Heart left ventricle (tissue), 13 donors: ENCODE measurements around the gene TRAPPC12.

ENCODE experiments used
- CTCF ChIP-seq, 12 donors: fragments of 200-600 bp; sonication (generic) in 4 of 12; IDR thresholded peaks; one replicate each; pipeline versions ENCODE4 v1.5.0 to v1.8.0; 2018 to 2022; ENCODE audit warnings: antibody characterized with exemption in 12 of 12, mild to moderate bottlenecking in 5 of 12
- POLR2A ChIP-seq, 2 donors: fragments of 450-650 bp; IDR thresholded peaks; one replicate each; pipeline ENCODE4 v1.6.1; 2017; ENCODE audit warnings: antibody characterized with exemption in 2 of 2, mild to moderate bottlenecking in 2 of 2, moderate library complexity in 2 of 2
- donor health status: ischemic (EF 13 %, LVEDD 7.1; RV severe dilation, severe dysfunction).
- donor health status: DM: no; HTN: yes; CAD: no.
- donor health status: DM: no; HTN: no; CAD: no.
- donor health status: ischemic (EF 25% LVEDD 6.9; RV normal size, moderate dysfunction).
- donor health status: ischemic (EF 25% LVEDD 5.7; RV mildly dilated, moderate dysfunction).
- donor health status: ischemic (EF 35%, LVEDD 5.7; RV mildly dilated, moderate dysfunction).
- donor health status: nonischemic (EF 11% LVEDD 7.7; RV severe dilation, severe dysfunction).
- donor health status: DM: yes; HTN: yes; CAD: no.
- donor health status: PGD.
- donor health status: ischemic (EF 29% LVEDD 5.4; RV normal size, mild dysfunction).
- donor health status: nonischemic (EF 23%, LVEDD 6.1; RV moderate dilation, normal function).

DNA sequence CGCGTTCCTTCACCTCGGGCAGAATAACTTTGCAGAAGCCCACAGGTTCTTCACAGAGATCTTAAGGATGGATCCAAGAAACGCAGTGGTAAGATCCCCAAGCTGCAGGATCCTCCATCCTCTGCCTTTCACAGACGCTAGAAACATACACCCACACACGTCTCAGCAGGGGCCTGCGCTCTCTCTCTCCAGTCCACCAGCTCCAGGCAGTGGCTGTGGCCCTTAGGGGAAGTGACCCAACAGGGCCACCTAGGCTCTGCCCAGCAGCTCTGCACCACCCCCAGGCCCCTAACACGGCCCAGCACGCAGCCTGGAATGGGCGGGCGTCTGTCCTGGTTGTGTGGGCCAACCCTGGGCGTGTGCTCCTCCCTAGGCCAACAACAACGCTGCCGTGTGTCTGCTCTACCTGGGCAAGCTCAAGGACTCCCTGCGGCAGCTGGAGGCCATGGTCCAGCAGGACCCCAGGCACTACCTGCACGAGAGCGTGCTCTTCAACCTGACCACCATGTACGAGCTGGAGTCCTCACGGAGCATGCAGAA is 99.4 kb downstream of the TRAPPC12 start:
- TF ChIP-seq CTCF (IDR thresholded peaks at IDR 0.05) (no peak), POLR2A (IDR thresholded peaks at IDR 0.05) (no peak)
